Endometrium (tissue), 2 donors: ENCODE data around the gene KAZN.

Experiments used
- FAIRE-seq: peaks from 2 replicates; lab custom pipeline; 2012; peaks lifted over from hg19 to GRCh38; lab: Jason Lieb, UNC
- donor health status: control.
- donor health status: control.

Gene KAZN

DNA sequence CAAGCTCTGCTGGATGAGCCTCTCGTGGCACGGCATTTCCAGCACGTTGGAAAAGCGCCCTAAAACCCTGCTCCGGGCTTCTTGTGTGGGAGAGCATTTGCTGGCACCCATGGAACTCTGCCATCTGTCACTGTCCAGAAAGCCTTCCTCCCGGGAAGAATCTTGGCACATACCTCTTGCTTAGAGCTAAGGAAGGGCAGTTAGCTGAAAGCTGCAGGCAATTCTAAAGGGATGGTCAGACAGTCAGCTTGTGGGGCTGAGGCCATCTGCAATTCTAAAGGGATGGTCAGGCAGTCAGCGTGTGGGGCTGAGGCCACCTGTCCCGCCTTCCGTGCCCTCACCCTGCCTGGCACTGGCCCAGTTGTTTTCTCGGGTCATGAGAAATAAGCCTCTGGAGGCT is 416.0 kb downstream of the KAZN start:
- FAIRE-seq: no peak

DNA sequence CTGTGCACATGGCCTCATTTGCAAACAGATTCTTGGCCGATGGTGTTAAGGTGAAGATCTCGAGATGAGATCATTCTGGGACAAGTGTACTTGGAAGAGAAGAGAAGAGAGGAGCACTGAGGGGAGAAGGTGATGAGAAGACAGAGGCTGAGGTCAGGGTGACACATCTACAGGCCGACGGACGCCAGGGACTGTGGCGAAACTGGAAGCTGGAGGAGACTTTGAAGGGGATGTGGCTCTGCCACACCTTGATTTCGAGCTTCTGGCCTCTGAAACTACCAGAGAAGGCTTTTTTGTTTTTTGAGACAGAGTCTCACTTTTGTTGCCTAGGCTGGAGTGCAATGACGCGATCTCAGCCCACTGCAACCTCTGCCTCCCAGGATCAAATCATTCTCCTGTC is 417.5 kb downstream of the KAZN start:
- FAIRE-seq: no peak

DNA sequence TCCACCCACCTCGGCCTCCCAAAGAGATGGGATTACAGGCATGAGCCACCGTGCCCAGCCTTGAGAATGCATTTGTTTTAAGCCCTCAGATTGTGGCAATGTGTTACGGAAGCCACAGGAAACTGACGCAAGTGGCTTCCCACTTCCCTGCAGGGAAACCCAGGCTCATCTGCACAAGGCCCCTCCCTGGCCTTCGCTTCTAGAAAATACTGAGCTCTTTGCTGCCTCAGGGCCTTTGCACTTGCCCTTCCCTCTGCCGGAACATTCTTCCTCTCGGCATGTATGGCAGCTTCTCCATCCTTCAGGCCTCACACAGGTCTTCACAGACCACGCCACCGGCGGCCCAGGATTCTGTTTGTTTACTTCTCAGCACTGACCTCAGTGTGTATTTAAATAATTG is 418.0 kb downstream of the KAZN start:
- no peak for FAIRE-seq

DNA sequence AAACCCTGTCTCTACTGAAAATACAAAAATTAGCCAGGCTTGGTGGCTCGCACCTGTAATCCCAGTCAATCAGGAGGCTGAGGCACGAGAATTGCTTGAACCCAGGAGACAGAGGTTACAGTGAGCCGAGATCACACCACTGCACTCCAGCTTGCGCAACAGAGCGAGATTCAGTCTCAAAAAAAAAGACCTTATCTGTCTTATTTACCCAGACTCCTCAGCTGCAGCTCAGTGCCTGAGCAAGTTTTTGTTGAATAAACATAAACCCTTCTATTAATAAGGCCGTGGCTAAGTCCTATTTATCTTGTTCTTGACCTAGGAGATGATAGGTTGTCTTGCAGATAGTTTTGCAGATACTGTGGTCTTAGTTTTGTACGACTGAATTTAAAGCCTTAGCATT is 418.6 kb downstream of the KAZN start:
- no peak for FAIRE-seq

DNA sequence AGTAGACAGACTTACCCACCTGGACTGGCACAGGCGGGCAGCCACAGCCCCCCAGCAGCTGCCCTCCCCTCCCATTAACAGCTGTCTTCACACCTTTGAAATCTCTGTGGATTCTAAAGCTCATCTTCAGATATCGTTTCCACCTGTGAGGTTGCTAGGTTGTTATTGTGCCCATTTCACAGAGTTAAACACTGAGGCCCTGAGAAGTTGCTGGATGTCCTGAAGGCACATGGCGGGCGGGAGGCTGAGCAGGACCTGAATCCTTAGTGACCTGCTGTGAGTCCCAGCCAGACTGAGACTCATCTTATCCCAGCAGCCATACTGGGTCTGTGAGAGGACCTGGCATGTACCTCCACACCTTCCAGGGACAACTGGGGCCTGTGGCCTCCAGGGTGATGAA is 420.3 kb downstream of the KAZN start:
- FAIRE-seq: no peak

DNA sequence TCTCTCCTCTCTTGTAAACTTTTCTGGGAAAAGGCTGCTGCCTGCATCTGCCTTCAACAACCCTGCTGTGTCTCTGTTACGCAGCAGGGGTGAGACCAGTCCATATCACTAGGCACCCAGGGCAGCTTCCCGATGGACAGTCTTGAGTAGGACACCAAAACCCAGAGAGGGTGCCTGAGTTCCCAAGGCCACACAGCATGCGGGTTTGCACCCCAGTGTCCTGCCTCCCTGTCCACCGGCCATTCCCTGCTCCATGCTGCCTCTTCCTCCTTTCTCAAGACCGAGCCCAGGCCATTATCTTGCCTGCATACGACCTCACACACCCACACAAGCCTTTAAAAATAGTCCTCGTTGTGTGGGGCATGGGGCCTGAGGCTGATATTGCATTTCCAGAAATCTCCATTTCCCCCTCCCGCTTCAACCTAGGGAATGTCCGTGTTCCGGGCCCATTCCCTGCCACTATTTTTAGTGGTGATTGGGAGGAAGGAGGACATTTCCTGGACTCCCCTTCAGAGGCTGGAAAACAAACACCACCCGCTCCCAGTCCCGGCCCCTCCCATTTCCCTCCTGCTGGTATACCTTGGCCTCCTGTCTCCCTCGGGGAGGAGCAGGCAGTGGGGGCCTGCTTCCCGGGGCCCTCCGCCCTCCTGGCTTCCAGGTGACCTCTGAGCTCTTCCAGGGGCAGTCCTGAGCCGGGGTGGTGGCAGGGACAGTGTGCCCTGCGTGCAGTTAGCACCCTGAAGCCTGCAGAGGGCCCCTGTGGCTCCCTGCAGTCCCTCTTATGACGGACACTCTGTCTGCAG is 422.7 kb downstream of the KAZN start:
- FAIRE-seq: no peak

DNA sequence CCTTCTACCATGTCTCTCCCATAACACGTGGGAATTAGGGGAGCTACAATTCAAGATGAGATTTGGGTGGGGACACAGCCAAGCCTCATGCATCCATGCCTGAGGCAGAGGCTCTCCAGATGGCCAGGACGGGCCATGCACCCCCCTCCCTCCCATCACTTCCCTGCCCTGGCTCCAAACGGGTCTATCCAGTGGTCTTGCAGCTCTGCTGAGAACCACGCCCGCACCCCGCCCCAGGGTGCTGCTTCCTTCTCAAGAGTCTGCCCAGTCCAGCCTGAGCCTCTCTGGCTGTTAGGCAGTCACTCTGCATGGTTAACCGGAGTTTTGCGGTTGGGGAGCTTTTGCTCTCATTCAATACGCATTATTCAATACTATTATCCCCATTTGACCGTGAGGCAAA is 423.6 kb downstream of the KAZN start:
- FAIRE-seq: no peak

DNA sequence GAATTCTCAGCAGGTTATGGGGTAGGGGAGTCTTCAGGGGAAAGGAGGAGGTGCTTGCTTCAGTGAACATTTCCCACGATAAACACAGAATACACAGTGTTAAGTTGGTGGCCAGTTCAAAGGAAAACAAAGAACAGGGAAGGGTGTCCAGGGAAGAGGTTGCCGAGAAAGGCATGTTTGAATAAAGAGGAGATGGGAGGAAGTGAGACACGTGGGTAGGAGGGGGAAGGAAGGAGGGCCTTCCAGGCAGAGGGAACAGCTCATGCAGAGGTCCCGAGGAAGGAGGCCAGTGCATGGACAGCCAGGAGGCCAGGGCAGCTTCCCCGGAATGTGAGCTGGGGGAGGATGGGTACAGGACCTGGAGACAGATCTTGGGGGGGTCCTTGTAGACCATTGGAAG is 424.7 kb downstream of the KAZN start:
- no peak for FAIRE-seq

DNA sequence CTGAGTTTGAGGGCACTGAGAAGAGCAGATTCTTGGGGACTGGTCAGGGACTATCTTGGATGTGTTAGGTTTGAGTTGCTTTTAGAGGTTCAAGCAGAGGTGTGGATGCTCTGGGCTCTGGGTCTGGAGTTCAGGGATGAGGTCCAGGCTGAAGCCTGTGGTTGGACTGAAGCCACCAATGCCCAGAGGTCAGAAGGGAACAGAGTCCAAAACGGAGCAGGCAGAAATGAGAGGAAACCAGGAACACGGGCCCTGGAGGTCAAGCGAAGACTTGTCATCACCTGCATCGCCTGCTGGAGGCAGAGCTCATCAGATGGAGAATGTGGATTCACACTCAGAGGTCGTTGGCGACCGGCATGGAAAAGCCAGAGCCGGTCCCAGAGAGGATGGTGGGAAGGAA is 425.5 kb downstream of the KAZN start:
- FAIRE-seq: no peak

DNA sequence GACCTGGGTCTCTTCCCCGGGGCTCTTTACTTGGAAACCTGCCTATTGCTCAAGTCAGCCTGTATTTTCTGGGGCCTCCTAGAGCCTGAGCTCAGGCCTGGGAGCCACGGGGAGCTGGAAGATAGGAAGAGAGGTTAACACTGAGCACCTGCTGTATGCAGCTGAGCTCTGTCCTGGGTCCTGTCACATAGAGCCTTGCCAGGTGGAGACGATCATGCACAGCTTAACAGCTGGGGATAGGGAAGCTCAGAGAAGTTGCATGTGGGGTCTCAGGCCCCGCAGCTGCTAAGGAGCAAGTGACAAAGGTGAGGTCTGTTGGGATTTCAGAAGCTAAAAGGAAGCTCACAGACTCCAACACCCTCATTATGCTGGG is 427.6 kb downstream of the KAZN start:
- no peak for FAIRE-seq

DNA sequence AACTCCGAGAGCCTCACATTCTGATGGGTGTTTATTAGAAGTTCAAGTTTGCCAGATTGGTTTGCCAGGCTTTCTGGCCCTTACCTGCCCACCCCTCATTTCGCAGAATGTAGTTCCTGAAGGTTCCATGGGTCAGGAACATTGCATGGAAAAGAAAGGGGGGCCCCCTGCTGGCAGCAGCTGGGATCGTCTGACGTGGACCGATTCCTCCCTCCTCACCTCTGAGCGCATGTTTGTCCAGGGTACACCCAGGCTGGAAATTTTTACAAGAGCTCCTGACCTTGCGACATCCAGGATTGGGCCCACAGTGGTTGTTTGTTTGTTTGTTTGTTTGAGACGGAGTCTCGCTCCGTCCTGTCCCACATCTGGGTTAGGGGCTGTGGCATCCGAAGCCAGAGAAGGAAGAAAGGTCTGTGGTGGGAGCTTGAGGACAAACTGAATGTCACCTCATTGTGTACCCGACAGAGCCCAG is 429.1 kb downstream of the KAZN start:
- FAIRE-seq: peak; percentile 8

DNA sequence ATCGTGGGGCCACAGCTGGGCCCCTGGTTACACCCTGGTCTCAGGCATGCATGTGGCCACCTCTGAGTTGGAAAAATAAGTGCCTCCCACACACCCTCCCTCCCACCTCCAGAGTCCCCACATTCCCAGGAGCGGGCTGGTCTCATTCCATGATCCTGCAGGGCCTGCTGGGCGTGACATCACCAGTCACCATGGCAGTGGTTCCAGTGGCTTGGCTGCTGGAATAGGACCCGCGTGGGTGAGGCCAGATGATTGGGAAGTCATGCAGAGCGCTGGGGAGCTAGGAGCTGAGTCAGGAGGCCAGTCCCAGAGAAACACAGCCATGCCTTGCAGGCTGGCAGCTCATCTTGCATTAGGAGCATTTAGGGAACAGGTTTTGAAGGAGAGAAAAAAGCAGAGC is 429.6 kb downstream of the KAZN start:
- no peak for FAIRE-seq

DNA sequence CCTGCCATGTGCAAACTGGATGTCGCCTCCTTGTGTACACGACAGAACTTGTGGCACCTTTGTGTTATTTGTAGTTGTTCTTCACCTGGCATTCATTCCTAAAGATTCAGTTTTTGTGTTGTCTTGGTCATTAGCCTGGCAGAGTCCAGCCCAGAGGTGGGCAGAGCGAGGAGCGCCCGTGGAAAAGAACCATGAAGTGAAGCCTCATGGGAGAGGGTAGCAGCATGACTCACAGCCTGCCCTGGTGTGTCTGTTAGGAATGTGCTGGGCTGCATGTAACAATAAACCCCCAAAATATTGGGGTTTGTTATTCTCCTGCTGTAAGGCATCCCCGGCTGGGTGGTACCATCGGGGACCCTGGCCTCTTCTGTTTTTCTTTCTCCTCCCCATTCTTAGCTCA is 430.1 kb downstream of the KAZN start:
- no peak for FAIRE-seq

DNA sequence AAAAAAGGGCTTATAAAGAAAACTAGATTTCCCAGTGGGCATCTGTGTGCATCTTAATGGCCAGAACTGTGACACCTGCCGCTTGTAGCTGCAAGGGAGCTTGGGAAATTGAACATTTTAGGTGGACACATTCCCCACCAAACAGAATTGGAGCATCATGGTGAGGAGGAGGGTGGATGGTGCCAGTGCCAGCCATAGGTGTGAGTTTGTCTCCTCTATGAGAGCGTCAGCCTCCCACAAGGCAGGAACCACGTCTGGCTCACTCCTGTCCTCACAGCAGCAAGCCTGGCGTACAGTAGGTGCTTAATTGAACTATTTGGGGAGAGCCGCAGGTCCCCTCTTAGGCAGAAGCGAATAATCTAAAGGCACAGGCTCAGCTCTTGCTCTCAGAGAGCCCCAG is 430.6 kb downstream of the KAZN start:
- FAIRE-seq: no peak

DNA sequence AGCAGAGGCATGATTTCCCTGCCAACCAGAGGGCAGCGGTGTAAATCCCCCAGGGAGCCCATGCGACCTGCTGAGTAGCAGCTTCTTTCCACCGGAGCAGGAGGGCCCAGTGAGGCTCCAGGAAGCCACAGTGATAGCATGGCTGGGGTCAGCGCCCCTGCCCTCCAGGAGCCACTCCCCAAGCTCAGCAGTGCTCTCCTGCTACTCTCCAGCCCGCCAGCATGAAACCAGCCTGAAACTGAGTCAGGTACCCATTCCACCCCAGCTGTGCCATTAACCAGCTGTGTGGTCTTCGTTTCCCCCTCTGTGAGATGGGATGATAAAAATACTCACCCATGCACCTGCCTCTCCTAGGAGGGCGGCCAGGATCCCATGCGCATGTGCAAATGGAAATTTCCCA is 431.3 kb downstream of the KAZN start:
- no peak for FAIRE-seq

DNA sequence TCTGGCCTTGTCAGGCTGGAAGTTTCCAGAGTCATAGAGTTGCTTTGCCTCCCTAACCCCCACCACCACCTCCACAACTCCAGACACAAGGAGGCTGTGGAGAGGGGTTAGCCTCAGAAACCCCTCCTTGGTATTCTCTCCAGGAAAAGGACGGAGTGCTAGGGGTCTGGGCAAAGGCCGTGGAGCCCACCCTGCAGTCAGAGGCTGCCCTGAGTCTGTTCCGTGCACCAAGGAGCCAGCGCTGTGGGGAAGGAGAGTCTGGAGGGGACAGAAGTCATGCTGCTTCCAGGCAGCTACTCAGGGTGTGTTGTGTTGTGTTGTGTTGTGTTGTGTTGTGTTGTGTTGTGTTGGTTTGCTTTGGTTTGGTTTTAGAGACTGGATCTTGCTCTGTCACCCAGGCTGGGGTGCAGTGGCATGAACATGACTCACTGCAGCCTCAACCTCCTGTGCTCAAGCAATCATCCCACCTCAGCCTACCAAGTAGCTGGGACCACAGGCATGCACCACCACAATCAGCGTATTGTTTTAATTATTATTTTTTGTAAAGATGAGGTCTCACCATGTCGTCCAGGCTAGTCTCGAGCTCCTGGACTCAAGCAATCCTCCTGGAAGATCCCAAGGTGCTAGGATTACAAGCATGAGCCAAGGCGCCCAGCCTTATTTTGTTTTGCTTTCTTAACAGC is 432.9 kb downstream of the KAZN start:
- FAIRE-seq: no peak

DNA sequence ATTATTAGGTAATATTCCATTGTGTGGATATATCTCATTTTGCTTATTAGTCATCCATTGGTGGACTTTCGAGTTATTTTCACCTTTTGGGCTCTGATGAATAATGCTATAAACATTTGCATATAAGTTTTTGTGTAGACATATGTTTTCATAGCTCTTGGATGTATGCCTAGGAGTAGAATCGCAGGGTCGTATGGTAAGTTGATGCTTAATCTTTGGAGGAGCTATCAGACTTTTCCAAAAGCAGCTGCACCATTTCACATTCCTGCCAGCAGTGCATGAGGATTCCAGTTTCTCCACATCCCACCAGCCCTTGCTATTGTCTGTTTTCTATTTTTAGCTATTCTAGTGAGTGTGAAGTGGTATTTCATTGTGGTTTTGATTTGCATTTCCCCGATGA is 434.8 kb downstream of the KAZN start:
- FAIRE-seq: no peak

DNA sequence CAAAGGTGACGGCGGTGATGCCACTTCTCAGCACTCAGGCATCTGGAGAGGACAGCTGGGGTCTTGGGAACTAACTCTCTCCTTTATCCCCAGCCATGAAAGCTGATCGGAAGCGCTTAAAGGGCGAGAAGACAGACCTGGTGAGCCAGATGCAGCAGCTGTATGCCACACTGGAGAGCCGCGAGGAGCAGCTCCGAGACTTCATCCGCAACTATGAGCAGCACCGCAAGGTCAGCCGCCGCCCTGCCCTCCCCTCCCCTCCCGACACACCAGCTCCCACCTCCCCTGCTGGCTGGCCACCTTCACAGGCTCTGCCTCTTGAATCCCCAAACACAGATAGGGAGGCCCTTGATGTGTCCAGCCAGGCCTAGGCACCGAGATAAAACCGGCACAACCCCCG is 436.2 kb downstream of the KAZN start:
- FAIRE-seq: no peak

DNA sequence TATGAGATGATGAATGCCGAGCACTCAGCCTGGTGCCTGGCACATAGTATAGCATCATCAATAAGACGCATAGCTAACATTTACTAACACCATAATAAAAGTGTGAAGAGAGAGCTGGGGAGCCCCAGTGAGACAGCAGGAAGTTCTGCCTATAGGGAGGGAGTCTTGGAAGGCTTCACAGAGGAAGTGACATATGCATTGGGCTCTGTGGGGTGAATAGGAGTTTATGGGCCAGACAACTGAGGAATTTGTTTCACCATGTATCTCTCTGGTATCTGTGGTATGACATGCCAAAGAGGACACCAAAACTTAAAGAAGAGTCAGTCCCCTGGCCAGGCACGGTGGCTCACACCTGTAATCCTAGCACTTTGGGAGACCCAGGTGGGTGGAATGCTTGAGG is 436.8 kb downstream of the KAZN start:
- FAIRE-seq: no peak

DNA sequence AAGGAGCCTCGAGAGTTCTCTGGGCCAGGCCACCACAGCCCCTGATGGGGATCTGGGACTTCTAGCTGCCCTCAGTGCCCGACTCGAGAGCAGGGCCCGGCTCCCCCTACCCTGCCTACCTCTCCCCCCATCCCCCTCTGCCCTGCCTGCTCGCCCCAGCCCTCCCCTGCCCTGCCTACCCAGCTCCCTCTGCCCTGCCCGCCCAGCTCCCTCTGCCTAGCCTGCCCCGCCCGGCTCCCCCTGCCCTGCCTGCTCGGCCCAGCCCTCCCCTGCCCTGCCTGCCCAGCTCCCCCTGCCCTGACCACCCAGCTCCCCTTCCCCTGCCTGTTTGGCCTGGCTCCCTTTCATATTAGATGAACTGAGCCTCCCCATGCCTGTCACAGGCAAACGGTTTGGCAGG is 437.6 kb downstream of the KAZN start:
- FAIRE-seq: no peak

DNA sequence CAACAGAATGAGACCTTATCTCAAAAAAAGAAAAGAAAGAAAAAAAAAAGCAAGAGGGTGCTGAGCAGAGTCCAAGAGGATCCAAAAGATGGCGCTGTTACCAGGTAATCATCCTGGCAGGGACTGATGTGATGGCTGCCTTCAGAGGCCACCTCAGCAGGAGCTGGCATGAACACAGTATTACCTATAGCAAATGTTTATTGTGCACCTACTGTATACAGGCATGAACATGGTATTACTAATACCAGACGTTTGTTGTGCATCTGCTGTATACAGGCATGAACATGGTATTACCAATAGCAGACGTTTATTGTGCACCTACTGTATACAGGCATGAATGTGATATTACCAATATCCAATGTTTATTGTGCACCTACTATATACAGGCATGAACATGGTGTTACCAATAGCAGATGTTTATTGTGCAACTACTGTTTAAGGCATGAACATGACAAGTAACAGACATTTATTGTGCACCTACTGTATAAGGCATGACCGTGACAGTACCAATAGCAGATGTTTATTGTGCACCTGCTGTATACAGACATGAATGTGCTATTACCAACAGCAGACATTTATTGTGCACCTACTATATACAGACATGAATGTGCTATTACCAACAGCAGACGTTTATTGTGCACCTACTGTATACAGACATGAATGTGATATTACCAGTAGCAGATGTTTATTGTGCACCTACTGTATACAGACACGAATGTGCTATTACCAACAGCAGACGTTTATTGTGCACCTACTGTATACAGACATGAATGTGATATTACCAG is 439.9 kb downstream of the KAZN start:
- FAIRE-seq: no peak

DNA sequence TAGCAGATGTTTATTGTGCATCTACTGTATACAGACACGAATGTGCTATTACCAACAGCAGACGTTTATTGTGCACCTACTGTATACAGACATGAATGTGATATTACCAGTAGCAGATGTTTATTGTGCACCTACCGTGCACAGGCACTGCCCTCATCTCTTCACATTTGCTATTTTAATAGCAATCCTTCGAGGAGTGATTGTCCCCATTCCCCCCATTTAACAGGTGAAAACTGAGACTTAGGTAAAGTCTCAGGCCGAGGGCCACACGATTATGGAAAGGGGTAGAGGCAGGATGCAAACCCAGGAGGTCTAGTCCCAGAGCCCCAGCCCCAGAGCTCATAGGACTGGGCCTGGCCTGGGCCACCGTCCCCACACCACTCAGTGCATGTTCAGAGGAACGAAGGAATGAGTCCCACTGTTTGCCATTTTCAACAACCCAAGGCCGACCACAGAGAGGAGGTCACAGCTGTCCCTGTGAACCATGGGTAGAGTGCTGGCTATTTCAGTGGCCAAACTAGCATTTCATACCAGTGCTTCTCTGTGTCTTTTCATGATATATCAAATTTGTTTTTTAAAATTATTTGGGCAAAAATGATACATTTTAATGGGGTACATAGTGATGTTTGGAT is 440.6 kb downstream of the KAZN start:
- FAIRE-seq: no peak

DNA sequence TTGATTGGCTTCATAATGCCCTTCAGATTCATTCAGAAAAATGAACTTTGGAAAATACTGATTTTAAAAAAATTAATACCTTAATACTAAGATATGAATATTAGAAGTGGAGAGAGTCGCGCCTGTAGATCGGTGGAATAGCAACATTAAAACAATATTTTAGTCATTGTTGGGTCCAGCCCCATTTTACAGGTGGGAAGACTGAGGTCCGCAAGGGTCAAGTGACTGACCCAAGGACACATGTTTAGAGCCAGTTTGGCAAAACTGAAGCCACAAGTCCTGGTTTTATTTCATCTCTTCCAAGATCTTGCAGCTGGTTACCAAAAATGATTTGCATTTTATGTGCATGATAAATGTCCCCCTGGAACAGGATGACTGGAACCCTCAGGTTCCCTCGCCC is 441.4 kb downstream of the KAZN start:
- no peak for FAIRE-seq
